OCI-LY7 (cell line): ENCODE data around the gene EIF1B. TPM values are rescaled to one million over a fixed set of nuclear protein-coding genes. Genes with fewer than 3 reads are reported as not detected.

Source experiments
- BruUV-seq: library from RNA; stranded (reverse); fragments of 400-500 nt; replicated peaks from 2 replicates; lab custom pipeline; 2021; lab: Mats Ljungman, UMichigan
- CTCF ChIA-PET: fragments of 300-600 bp; sonication (Branson Sonifier 250); formaldehyde crosslinking; loops from one replicate; lab custom pipeline; 2022; ENCODE audit warnings: antibody characterized with exemption; ENCODE audit not compliant: unreplicated experiment; lab: Charles Lee
- POLR2A ChIA-PET: fragments of 300-600 bp; sonication (Branson Sonifier 250); formaldehyde crosslinking; loops from one replicate; lab custom pipeline; 2022; ENCODE audit warnings: antibody characterized with exemption; lab: Charles Lee
- DNase-seq: peaks from one replicate; pipeline ENCODE4 v3.0.0-alpha.2; 2015; ENCODE audit warnings: low spot score
- H2AFZ ChIP-seq: fragments of 200-600 bp; sonication (generic), shearing (Covaris generic); 2 replicates; pipeline ENCODE4 v1.6.1; 2014; ENCODE audit warnings: mild to moderate bottlenecking, antibody characterized with exemption, low read length, moderate library complexity
- H3K27ac ChIP-seq: fragments of 200-600 bp; sonication (generic); 2 replicates; pipeline ENCODE4 v1.5.1; 2014; ENCODE audit warnings: mixed run types, low read depth, mild to moderate bottlenecking, moderate library complexity, low read length, inconsistent platforms; ENCODE audit not compliant: poor library complexity, severe bottlenecking
- H3K36me3 ChIP-seq: fragments of 200-600 bp; sonication (generic); 2 replicates; pipeline ENCODE4 v1.6.1; 2014; ENCODE audit warnings: mild to moderate bottlenecking, antibody characterized with exemption, low read length, moderate library complexity, mixed read lengths; ENCODE audit not compliant: insufficient read depth
- H3K4me1 ChIP-seq: fragments of 200-600 bp; sonication (generic); 2 replicates; pipeline ENCODE4 v1.5.1; 2014; ENCODE audit warnings: mild to moderate bottlenecking, low read length; ENCODE audit not compliant: insufficient read depth, poor library complexity, severe bottlenecking
- H3K4me2 ChIP-seq: fragments of 200-600 bp; sonication (generic); 2 replicates; pipeline ENCODE4 v1.6.1; 2014; ENCODE audit warnings: mild to moderate bottlenecking, low read length
- H3K4me3 ChIP-seq: fragments of 200-600 bp; sonication (generic); 2 replicates; pipeline ENCODE4 v1.5.1; 2014; ENCODE audit warnings: mild to moderate bottlenecking, low read depth, low read length; ENCODE audit not compliant: poor library complexity, severe bottlenecking
- H3K79me2 ChIP-seq: fragments of 200-600 bp; sonication (generic); 2 replicates; pipeline ENCODE4 v1.6.1; 2016; ENCODE audit warnings: low read depth, mild to moderate bottlenecking, low read length, moderate library complexity, mixed read lengths; ENCODE audit not compliant: insufficient read depth
- H3K9me2 ChIP-seq: fragments of 200-600 bp; sonication (generic); 2 replicates; pipeline ENCODE4 v1.6.1; 2016; ENCODE audit warnings: mild to moderate bottlenecking, low read length, mixed read lengths; ENCODE audit not compliant: insufficient read depth
- H3K9me3 ChIP-seq: fragments of 200-600 bp; sonication (generic); 2 replicates; pipeline ENCODE4 v1.6.1; 2014; ENCODE audit warnings: mild to moderate bottlenecking, mixed run types, low read length, mixed read lengths
- H4K20me1 ChIP-seq: fragments of 200-600 bp; sonication (generic); 2 replicates; pipeline ENCODE4 v1.6.1; 2014; ENCODE audit warnings: mild to moderate bottlenecking, antibody characterized with exemption, low read length, moderate library complexity, mixed read lengths; ENCODE audit not compliant: insufficient read depth
- CTCF ChIP-seq: fragments of 200-600 bp; sonication (generic); conservative IDR thresholded peaks from 2 replicates; pipeline ENCODE4 v1.5.1; 2014; ENCODE audit warnings: mild to moderate bottlenecking, antibody characterized with exemption, low read length, moderate library complexity, mixed read lengths
- EZH2phosphoT487 ChIP-seq: fragments of 200-600 bp; sonication (generic); IDR thresholded peaks from 2 replicates; pipeline ENCODE4 v1.6.1; 2018; ENCODE audit warnings: low read depth, borderline replicate concordance, mild to moderate bottlenecking, mixed run types, antibody characterized with exemption, low read length, moderate library complexity, mixed read lengths
- intact Hi-C: fragments of 100-400 bp; cut with micrococcal nuclease; formaldehyde crosslinking; loops from one replicate; pipeline ENCODE4 v1.10.0; 2022; ENCODE audit not compliant: unreplicated experiment
- total RNA-seq, 2 experiments: library from RNA; depleted of rRNA in 1 of 2; stranded (reverse); fragments of >200 nt in 1 of 2; shearing (Covaris generic) in 1 of 2; gene quantifications; 2 replicates each; pipeline ENCODE4 v1.2.3, GENCODE V29; 2014 to 2022

The EIF1B gene
- total RNA-seq, 2 experiments from 2014 or later, result 14.5 to 65.0 TPM

- no peak for TF ChIP-seq CTCF
- TF ChIP-seq EZH2phosphoT487, result no peak
- Histone ChIP-seq H3K36me3 (no peaks in the 10 kb centered on the region), H3K9me3 (no peaks in the 10 kb centered on the region), H3K27ac (no peak overlapping the region), H4K20me1 (no peaks in the 10 kb centered on the region; the same call in 1 of the 2 replicates), H3K4me3 (no peak overlapping the region), H3K79me2 (no peaks in the 10 kb centered on the region), H3K4me1 (no peaks in the 10 kb centered on the region), H3K4me2 (no peak overlapping the region), H3K9me2 (no peaks in the 10 kb centered on the region), H2AFZ (no peak overlapping the region)
- POLR2A ChIA-PET, result interaction anchor here (0.5 kb wide), 1 partner anchor 1286 kb away, joined by 3 read pairs; no protein-coding TSS in a partner anchor
- CTCF ChIA-PET, result no interaction called here
- intact Hi-C loops, result no loop called here
- no TSS peak for BruUV-seq
- no peak for DNase-seq
These were observed 10.3 kb upstream of the EIF1B start for GRCh38 chr3:40299130-40299720.

DNA sequence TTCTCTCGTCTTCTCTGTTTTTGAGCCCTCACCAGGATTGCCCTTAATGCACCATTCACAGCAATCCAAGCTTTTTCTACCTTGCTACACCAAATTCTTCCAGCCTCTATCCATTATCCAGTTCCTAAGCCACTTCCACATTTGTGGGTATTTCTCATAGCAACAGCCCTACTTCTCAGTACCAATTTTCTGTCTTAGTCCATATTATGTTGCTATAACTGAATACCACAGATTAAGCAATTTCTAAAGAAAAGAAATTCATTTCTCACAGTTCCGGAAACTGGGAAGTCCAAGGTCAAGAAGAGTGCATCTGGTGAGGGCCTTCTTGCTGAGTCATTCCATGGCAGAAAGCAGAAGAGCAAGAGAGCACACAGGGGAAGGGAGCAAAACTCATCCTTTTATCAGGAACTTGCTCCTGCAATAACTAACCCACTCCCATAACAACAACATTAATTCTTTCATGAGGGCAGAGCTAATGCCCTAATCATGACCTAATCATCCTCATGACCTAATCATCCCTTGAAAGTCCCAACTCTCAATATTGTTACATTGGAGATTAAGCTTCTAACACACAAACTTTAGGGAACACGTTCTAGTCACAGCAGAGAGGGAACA, 9.7 kb upstream of the EIF1B start:
- no peak for DNase-seq
- no peak overlapping the region for H3K27ac ChIP-seq
- H4K20me1 ChIP-seq, result no peaks in the 10 kb centered on the region; the same call in 1 of the 2 replicates
- no peaks in the 10 kb centered on the region for H3K79me2 ChIP-seq
- intact Hi-C loops, result no loop called here
- no peaks in the 10 kb centered on the region for H3K36me3 ChIP-seq
- BruUV-seq, result no TSS peak
- no peak overlapping the region for H3K4me3 ChIP-seq
- H2AFZ ChIP-seq, result no peak overlapping the region
- H3K4me1 ChIP-seq, result no peaks in the 10 kb centered on the region
- CTCF ChIA-PET, result no interaction called here
- H3K9me3 ChIP-seq, result no peaks in the 10 kb centered on the region
- H3K9me2 ChIP-seq, result no peaks in the 10 kb centered on the region
- TF ChIP-seq EZH2phosphoT487 (no peak), CTCF (no peak)
- POLR2A ChIA-PET, result interaction anchor here (0.5 kb wide), 1 partner anchor 1285 kb away, joined by 3 read pairs; no protein-coding TSS in a partner anchor
- no peak overlapping the region for H3K4me2 ChIP-seq

GRCh38 chr3:40302784-40303183, 6.7 kb upstream of the EIF1B start:
- POLR2A ChIA-PET, result interaction anchor here (0.7 kb wide), 1 partner anchor 177 kb away, joined by 3 read pairs; no protein-coding TSS in a partner anchor
- CTCF ChIA-PET, result no interaction called here

More at GRCh38 chr3:40302784-40303183, 6.7 kb upstream of the EIF1B start:
- Histone ChIP-seq H2AFZ (no peak overlapping the region), H3K4me1 (no peaks in the 10 kb centered on the region), H3K36me3 (no peaks in the 10 kb centered on the region), H3K9me3 (no peaks in the 10 kb centered on the region), H3K27ac (no peak overlapping the region), H3K79me2 (no peaks in the 10 kb centered on the region), H3K4me2 (no peak overlapping the region), H3K9me2 (no peaks in the 10 kb centered on the region), H4K20me1 (no peaks in the 10 kb centered on the region; the same call in 1 of the 2 replicates), H3K4me3 (no peak overlapping the region)
- intact Hi-C loops, result no loop called here
- DNase-seq, result no peak
- no TSS peak for BruUV-seq
- TF ChIP-seq CTCF (no peak), EZH2phosphoT487 (no peak)
